ENCODE data around the gene PEA15.

Gene PEA15

GRCh38 chr1:160257411-160258015 is 52.3 kb downstream of the PEA15 start:
- DNase-seq (ENCODE audit: low read depth) = no peak
- H3K4me3 ChIP-seq (ENCODE audit: low read length) = no peak overlapping the region
- no peak for TF ChIP-seq CTCF (conservative IDR thresholded peaks at IDR 0.05; ENCODE audit: low read depth, low read length)

DNA sequence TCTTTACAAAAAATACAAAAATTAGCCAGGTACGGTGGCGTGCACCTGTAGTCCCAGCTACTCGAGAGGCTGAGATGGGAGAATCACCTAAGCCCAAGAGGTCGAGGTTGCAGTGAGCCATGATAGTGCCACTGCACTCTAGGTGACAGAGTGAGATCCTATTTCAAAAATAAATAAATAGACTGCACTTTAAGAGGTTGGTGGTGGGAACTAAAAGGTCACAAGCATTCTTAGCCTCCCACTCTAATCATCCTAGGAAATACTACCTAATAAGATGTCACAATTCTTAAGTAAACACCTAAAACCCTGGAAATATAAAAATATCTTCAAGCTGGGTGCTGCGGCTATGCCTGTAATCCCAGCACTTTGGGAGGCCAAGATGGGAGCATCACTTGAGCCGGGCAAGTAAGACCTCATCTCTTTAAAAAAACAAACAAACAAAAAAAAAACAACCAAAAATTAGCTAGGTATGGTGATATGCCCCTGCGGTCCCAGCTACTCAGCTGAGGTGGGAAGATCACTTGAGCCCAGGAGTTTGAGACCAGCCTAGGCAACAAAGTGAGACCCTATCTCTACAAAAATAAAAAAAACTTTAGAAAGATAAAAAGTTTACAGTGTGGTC is 53.1 kb downstream of the PEA15 start:
- no peak for DNase-seq (ENCODE audit: low read depth)
- no peak for TF ChIP-seq CTCF (conservative IDR thresholded peaks at IDR 0.05; ENCODE audit: low read depth, low read length)
- H3K4me3 ChIP-seq (ENCODE audit: low read length) = no peak overlapping the region

- no peak for TF ChIP-seq CTCF (conservative IDR thresholded peaks at IDR 0.05; ENCODE audit: low read depth, low read length)
- peak overlapping the region; percentile 99 for H3K4me3 ChIP-seq (ENCODE audit: low read length)
- DNase-seq (ENCODE audit: low read depth) = peak; percentile 76
These were observed 55.5 kb downstream of the PEA15 start for GRCh38 chr1:160260406-160261382.

DNA sequence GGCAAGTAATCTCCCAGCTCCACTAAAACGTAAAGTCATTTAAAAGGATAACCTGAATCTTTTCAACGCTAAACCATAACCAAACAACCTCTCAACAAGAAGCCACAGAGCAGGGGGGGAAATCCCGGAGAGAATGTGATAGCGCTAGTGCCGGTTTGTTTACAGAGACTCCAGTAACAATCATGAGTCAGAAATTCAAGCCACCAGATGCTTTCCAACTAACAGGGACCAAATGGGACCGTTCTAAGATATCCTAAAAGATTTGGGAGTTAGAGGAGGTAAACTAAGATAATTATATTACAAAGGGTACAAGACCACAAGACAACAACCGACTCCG is 56.3 kb downstream of the PEA15 start:
- DNase-seq (ENCODE audit: low read depth) = no peak
- TF ChIP-seq CTCF (conservative IDR thresholded peaks at IDR 0.05; ENCODE audit: low read depth, low read length) = no peak
- peak overlapping the region; percentile 99 for H3K4me3 ChIP-seq (ENCODE audit: low read length)

DNA sequence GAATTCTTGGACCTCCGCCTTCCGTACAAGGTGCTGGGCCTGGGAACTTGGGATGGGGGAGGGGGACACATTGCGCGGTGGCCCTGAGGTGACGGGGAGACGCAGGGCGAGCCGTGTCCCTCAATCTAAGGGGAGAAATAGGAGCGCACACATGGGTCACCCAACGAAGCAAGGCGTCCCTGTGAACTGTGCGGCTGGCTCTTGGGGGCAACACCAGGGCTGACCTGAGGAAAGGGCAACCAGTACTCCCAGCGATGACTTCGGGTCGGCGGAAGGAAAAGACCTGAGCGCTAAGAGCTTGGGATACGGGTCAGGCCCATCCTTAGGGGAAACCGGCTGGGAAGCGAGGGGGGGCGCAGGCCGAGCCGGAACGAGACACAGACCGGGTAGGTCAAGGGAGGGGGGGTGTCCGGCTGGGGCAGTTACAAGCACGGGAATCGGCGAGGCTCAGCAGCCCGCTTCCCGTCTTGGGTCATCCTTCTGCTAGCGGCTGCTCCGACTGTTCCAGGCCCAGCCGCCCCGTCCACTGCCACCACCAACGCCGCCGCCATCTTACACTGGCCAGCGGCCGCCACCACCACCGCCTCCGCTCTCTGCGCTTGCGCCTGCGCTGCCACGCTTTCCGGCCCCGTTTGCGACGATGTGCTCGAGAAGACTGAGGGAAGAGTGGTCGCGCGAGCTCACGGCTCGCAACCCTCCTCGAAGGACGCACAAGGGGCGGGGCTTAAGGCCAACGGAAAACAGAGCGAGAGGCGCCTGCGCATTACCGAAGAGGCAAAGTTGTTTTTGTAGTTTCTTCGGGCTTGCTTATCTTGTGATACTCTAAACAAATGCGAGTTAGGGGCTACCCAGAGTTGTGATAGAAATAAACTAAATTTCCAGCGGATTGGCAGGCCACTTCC is 57.0 kb downstream of the PEA15 start, which contains the start of gene DCAF8:
Gene DCAF8 (minus strand): TSS at position 657 of the 902 bp plus-strand sequence. CDS start 18,541 bp downstream, outside the sequence.
- peak within 1 kb of the TSS; percentile 99 for H3K4me3 ChIP-seq (ENCODE audit: low read length)
- TF ChIP-seq CTCF (conservative IDR thresholded peaks at IDR 0.05; ENCODE audit: low read depth, low read length) = no peak
- DNase-seq (ENCODE audit: low read depth) = peak; percentile 92

- no peak for TF ChIP-seq CTCF (conservative IDR thresholded peaks at IDR 0.05; ENCODE audit: low read depth, low read length)
- no peak overlapping the region for H3K4me3 ChIP-seq (ENCODE audit: low read length)
- no peak for DNase-seq (ENCODE audit: low read depth)
These were observed 59.7 kb downstream of the PEA15 start for GRCh38 chr1:160264795-160265307.

All from retinal pigment epithelial cell (primary cell).